ENCODE results near the gene ZDHHC12. TPM values are rescaled to one million over a fixed set of nuclear protein-coding genes. Genes with fewer than 3 reads are reported as not detected.

The ZDHHC12 gene
- total and polyA plus RNA-seq, 2 of the 13 experiments (the other 11 are each of a cell fraction or from before 2014, with no cell fraction given): 25.4 to 28.0 TPM

DNA sequence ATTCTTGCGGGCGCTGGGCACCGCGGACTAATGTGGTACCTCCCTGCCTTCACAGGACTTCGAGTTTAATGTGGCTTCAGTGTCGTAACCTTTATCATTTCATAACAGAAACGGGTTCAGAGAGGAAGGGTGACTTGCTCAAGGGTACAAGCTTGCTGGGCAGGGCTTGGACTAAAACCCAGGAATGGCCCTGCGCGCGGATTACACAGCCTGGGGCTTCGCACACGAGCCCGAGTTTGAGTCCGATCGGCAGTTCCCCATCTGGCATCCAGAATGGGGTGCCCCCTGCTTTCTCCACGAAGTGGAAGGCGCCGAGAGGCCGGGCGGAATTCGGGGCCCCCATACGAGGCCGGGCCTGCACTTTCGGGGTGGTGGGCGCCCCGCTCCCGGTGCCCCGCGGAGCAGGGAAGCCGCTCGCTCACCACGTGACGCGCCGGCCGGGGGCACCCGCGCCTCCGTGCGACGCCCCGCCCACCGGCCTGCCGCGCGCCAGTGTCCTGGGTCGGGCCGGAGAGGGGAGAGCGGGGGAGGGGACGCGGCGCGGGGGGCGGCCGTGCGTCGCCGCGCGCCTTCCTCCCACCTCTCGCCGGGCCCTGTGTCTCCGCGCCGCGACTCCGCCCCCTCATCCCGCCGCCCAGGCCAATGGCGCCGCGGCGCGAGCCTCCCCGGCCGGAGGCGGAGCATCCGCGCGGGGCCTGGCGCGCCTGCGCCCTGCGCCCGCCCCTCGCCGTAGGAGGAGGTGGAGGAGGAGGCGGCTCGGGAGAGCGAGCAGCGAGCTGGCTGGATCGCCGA lies 35.2 kb downstream of the ZDHHC12 start, which contains the start of gene SET (continued):
- TF ChIP-seq, protein P1, sequence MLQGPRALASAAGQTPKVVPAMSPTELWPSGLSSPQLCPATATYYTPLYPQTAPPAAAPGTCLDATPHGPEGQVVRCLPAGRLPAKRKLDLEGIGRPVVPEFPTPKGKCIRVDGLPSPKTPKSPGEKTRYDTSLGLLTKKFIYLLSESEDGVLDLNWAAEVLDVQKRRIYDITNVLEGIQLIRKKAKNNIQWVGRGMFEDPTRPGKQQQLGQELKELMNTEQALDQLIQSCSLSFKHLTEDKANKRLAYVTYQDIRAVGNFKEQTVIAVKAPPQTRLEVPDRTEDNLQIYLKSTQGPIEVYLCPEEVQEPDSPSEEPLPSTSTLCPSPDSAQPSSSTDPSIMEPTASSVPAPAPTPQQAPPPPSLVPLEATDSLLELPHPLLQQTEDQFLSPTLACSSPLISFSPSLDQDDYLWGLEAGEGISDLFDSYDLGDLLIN (CRISPR knock-in tag; IDR thresholded peaks at IDR 0.05; ENCODE audit: borderline replicate concordance): no peak
- TF ChIP-seq SKI (IDR thresholded peaks at IDR 0.05; ENCODE audit: partially characterized antibody) (peak; percentile 72), ZNF512 (CRISPR knock-in tag; IDR thresholded peaks at IDR 0.05) (no peak), NBN (conservative IDR thresholded peaks at IDR 0.05) (no peak), ZBTB44 (CRISPR knock-in tag; IDR thresholded peaks at IDR 0.05) (no peak), SP2 (CRISPR knock-in tag; IDR thresholded peaks at IDR 0.05) (no peak), ZNF501 (CRISPR knock-in tag; IDR thresholded peaks at IDR 0.05) (0 out of 2 replicates have a peak, but pooled peaks have one; percentile 12), NFIB (CRISPR knock-in tag; IDR thresholded peaks at IDR 0.05; ENCODE audit: borderline replicate concordance) (no peak), HOXA7 (CRISPR knock-in tag; IDR thresholded peaks at IDR 0.05) (no peak), MBNL3 (CRISPR knock-in tag; conservative IDR thresholded peaks at IDR 0.05) (no peak), ZNF335 (CRISPR knock-in tag; IDR thresholded peaks at IDR 0.05) (no peak), CCDC6 (CRISPR knock-in tag; IDR thresholded peaks at IDR 0.05) (no peak; the same call in 1 of the 2 replicates), KLF9 (CRISPR knock-in tag; IDR thresholded peaks at IDR 0.05; ENCODE audit: low read depth) (no peak), NR2C2 (CRISPR knock-in tag; IDR thresholded peaks at IDR 0.05; ENCODE audit: borderline replicate concordance) (no peak; the same call in 1 of the 2 replicates), MAFK (conservative IDR thresholded peaks at IDR 0.05 in 1 of 2, IDR thresholded peaks at IDR 0.05 in 1 of 2; ENCODE audit: low read length in 2 of 2) (no peak), ZNF589 (CRISPR knock-in tag; conservative IDR thresholded peaks at IDR 0.05) (peak; percentile 60; the same call in 1 of the 2 replicates), KLF15 (CRISPR knock-in tag; IDR thresholded peaks at IDR 0.05; ENCODE audit: borderline replicate concordance) (no peak), HOXD1 (CRISPR knock-in tag; IDR thresholded peaks at IDR 0.05) (no peak), HMG20B (CRISPR knock-in tag; conservative IDR thresholded peaks at IDR 0.05) (no peak), ZNF260 (CRISPR knock-in tag; IDR thresholded peaks at IDR 0.05; ENCODE audit: borderline replicate concordance, low read depth) (no peak), YY1 (IDR thresholded peaks at IDR 0.05; ENCODE audit: insufficient read depth, insufficient replicate concordance, low read depth, low read length) (peak; percentile 76), ZBTB33 (CRISPR knock-in tag; IDR thresholded peaks at IDR 0.05) (peak; percentile 9; the same call in 1 of the 2 replicates)
- TF ChIP-seq, protein P2, sequence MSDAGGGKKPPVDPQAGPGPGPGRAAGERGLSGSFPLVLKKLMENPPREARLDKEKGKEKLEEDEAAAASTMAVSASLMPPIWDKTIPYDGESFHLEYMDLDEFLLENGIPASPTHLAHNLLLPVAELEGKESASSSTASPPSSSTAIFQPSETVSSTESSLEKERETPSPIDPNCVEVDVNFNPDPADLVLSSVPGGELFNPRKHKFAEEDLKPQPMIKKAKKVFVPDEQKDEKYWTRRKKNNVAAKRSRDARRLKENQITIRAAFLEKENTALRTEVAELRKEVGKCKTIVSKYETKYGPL (CRISPR knock-in tag; IDR thresholded peaks at IDR 0.05): no peak

All from HepG2 (cell line).